Panc1 (cell line): ENCODE measurements around the gene PPP1R9B.

Experiments
- POLR2AphosphoS5 ChIP-seq: IDR thresholded peaks from 2 replicates; pipeline ENCODE4 v1.6.1; 2012; ENCODE audit warnings: mild to moderate bottlenecking, low read depth, low read length, moderate library complexity
- TF ChIP-seq, protein P1 (sequence below): fragments of 450-650 bp; IDR thresholded peaks from 2 replicates; pipeline ENCODE4 v1.5.1; 2017; ENCODE audit warnings: mild to moderate bottlenecking

DNA sequence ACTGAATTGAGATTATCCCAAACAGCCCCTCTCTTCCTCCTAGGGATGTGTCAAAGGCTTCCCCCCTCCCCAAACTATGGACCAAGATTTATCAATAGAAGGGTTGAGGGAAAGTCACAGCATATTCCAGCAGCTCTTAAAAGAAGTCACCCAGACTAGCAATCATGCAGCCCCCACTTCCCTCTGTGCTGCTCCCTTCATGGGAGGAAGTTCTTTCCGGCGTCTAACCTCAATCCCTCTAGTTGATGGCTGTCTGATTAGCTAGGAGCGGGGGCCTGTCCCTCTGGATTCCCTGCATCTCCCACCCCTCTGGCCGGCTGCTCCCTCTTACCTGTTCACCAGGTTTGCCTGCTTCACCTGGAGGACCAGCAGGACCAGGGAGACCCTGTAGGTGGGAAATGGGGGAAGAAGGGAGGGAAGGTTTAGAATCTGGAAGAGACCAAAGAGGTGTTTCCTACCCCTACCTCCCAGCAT is 41.7 kb upstream of the PPP1R9B start:
- TF ChIP-seq, protein P1, sequence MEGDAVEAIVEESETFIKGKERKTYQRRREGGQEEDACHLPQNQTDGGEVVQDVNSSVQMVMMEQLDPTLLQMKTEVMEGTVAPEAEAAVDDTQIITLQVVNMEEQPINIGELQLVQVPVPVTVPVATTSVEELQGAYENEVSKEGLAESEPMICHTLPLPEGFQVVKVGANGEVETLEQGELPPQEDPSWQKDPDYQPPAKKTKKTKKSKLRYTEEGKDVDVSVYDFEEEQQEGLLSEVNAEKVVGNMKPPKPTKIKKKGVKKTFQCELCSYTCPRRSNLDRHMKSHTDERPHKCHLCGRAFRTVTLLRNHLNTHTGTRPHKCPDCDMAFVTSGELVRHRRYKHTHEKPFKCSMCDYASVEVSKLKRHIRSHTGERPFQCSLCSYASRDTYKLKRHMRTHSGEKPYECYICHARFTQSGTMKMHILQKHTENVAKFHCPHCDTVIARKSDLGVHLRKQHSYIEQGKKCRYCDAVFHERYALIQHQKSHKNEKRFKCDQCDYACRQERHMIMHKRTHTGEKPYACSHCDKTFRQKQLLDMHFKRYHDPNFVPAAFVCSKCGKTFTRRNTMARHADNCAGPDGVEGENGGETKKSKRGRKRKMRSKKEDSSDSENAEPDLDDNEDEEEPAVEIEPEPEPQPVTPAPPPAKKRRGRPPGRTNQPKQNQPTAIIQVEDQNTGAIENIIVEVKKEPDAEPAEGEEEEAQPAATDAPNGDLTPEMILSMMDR: no peak
- TF ChIP-seq POLR2AphosphoS5: no peak
